Measurements from ENCODE around the gene SH2D1B. TPM values are rescaled to one million over a fixed set of nuclear protein-coding genes. Genes with fewer than 3 reads are reported as not detected.

The SH2D1B gene
- total and polyA plus RNA-seq, 2 experiments from 2014 or later: not detected

- TF ChIP-seq STAT1 (IDR thresholded peaks at IDR 0.05; ENCODE audit: unreplicated experiment) (no peak), EZH2 (IDR thresholded peaks at IDR 0.05; ENCODE audit: low read depth, unreplicated experiment) (no peak), REST (IDR thresholded peaks at IDR 0.05; ENCODE audit: unreplicated experiment) (no peak), POLR2AphosphoS5 (IDR thresholded peaks at IDR 0.05; ENCODE audit: low read depth) (no peak)
- TF ChIP-seq, protein P1, sequence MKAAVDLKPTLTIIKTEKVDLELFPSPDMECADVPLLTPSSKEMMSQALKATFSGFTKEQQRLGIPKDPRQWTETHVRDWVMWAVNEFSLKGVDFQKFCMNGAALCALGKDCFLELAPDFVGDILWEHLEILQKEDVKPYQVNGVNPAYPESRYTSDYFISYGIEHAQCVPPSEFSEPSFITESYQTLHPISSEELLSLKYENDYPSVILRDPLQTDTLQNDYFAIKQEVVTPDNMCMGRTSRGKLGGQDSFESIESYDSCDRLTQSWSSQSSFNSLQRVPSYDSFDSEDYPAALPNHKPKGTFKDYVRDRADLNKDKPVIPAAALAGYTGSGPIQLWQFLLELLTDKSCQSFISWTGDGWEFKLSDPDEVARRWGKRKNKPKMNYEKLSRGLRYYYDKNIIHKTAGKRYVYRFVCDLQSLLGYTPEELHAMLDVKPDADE (IDR thresholded peaks at IDR 0.05): no peak
These were observed 51.1 kb downstream of the SH2D1B start (continued) for GRCh38 chr1:162360874-162361260.

DNA sequence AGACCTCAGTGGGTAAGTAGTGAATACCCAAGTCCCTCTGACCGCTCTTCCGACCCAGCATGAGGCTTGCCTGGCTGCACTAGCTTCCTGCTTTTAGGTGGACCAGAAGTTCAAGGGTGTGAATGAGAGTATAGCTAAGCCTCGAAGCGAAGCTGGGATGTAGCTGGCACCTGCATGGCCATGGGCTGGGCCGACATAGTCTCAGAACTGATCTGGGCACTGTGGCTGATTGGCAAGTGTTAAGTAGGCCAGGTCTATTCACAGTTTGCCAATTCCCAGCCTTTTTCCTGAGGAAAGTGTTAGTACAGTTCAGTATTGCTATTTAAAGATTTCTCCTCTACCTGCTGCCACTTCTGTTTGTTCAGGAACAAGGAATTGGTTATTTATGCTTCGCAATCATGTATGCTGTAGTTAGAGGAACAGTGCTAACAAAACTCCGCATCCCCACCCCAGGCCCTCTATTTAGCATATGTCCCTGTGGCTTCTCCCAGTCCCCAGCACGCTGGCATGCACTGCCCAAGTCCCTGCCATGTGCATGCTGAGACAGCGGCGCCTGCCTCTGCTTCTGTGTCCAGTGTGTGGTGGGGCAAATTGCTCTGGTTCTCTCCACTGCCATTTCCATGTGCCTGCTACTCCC, 51.6 kb downstream of the SH2D1B start:
- Histone ChIP-seq H3F3A (replicated peaks; ENCODE audit: low read depth) (no peaks in the 10 kb centered on the region), H3K79me2 (replicated peaks; ENCODE audit: insufficient read depth) (no peaks in the 10 kb centered on the region), H2AFZ (no peak overlapping the region), H3K36me3 (ENCODE audit: insufficient read depth) (no peaks in the 10 kb centered on the region), H3K27ac (ENCODE audit: low read depth) (no peak overlapping the region), H3K9me2 (ENCODE audit: insufficient read depth) (no peaks in the 10 kb centered on the region), H3K4me1 (ENCODE audit: insufficient read depth) (no peaks in the 10 kb centered on the region), H3K4me2 (no peak overlapping the region), H3K27me3 (ENCODE audit: insufficient read depth) (no peaks in the 10 kb centered on the region), H4K20me1 (replicated peaks; ENCODE audit: insufficient read depth) (no peaks in the 10 kb centered on the region), H3K4me3 (no peak overlapping the region)
- H3K4me3 Mint-ChIP-seq: no peak overlapping the region
- H3K36me3 Mint-ChIP-seq (ENCODE audit: low read depth): peaks cover 34% of the 10 kb centered on the region
- H3K4me1 Mint-ChIP-seq: peaks cover 6% of the 10 kb centered on the region
- no peaks in the 10 kb centered on the region for H3K9me3 Mint-ChIP-seq
- ATAC-seq (no peak), DNase-seq (ENCODE audit: low spot score) (no peak)
- no peak overlapping the region for H3K27ac Mint-ChIP-seq
- peaks cover 5% of the 10 kb centered on the region for H3K27me3 Mint-ChIP-seq (ENCODE audit: insufficient read depth, low read depth, poor library complexity)
- TF ChIP-seq EZH2 (IDR thresholded peaks at IDR 0.05; ENCODE audit: low read depth, unreplicated experiment) (no peak), REST (IDR thresholded peaks at IDR 0.05; ENCODE audit: unreplicated experiment) (no peak), STAT1 (IDR thresholded peaks at IDR 0.05; ENCODE audit: unreplicated experiment) (no peak), CTCF (conservative IDR thresholded peaks at IDR 0.05; ENCODE audit: low read depth in 2 of 2) (no peak)
- TF ChIP-seq, protein P1 (IDR thresholded peaks at IDR 0.05): no peak
